ENCODE data around the gene SLC27A4. TPM values are rescaled to one million over a fixed set of nuclear protein-coding genes. Genes with fewer than 3 reads are reported as not detected.

SLC27A4 gene
- total and polyA plus RNA-seq, 10 donors: 8.4 to 15.5 (median 11.6) TPM

DNA sequence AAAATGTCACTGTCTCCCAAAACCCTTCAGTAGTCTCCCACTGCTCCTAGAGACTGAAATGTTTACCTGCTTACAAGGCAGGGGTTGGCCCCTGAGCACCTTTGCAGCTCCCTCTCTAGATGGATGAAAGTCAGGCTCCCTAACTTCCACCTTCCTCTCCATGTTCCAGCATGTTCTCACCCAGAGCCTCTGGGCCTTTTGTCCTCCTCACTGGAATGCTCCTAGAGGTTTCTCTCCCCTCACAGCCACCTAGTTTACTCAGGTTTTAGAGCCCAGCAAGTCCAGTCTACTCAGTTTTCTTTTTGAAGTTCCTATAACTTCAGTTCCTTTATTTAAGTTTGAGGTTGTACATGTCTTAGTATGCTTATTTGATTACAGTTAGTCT lies 30.0 kb downstream of the SLC27A4 start:
- no peak for DNase-seq
- peak overlapping the region; percentile 84 to 94 (median 92) for H3K27ac ChIP-seq
- H3K4me3 ChIP-seq: peak overlapping the region; percentile 85 to 97 (median 88)
- no peaks in the 10 kb centered on the region for H3K9me3 ChIP-seq
- intact Hi-C loops (cut with DNase I; ENCODE audit: low total_unique reads): no loop called here
- peaks cover 17 to 59% (median 38%) of the 10 kb centered on the region in 6 donors for H3K4me1 ChIP-seq
- TF ChIP-seq, protein P1, sequence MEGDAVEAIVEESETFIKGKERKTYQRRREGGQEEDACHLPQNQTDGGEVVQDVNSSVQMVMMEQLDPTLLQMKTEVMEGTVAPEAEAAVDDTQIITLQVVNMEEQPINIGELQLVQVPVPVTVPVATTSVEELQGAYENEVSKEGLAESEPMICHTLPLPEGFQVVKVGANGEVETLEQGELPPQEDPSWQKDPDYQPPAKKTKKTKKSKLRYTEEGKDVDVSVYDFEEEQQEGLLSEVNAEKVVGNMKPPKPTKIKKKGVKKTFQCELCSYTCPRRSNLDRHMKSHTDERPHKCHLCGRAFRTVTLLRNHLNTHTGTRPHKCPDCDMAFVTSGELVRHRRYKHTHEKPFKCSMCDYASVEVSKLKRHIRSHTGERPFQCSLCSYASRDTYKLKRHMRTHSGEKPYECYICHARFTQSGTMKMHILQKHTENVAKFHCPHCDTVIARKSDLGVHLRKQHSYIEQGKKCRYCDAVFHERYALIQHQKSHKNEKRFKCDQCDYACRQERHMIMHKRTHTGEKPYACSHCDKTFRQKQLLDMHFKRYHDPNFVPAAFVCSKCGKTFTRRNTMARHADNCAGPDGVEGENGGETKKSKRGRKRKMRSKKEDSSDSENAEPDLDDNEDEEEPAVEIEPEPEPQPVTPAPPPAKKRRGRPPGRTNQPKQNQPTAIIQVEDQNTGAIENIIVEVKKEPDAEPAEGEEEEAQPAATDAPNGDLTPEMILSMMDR (IDR thresholded peaks at IDR 0.05 in 8 of 11, conservative IDR thresholded peaks at IDR 0.05 in 3 of 11): no peak
- H3K36me3 ChIP-seq: peaks cover 0 to 30% (median 7%) of the 10 kb centered on the region in 6 donors
- no peaks in the 10 kb centered on the region for H3K27me3 ChIP-seq (replicated peaks in 1 of 7)

DNA sequence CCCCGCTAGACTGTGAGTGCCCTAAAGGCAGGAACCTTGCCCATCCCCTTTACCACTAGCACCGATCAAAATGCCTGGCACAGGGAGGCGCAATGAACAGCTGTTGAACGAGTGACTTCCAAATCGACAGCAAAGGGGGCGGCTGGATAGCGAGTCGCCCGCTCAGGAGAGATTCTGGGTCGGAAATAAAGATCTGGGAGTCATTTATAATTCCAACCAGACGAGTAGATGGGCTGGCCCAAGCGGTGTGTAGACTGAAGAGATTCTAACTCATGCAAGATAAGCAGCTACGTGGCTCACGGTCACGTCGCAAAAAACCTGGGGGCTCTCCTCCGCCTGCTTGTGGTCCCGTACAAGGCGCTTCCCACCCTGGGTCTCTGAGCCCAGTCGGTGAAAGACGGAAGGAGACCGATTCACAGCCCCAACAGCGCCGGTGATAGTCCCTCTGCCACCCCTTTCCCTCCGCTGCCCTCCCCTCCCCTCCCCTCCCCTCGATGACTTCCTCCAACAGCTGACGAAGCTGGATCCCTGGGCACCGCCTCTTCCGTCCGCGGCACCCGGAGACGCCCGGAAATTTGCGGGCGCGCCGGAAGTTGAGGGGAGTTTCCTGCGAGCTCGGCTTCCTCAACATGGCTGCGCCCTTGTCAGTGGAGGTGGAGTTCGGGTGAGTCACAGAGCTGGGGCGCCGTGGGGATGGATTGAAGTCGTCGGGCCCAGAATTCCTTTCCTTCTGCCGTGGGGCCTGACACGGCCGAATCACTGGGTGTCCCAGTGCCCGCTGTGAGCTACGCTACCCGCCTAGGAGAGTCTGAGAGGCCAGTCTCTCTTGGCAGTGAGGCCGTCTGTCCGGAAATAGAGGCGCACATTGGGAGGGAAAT lies 30.7 kb downstream of the SLC27A4 start, which contains the start of gene URM1:
Gene URM1, plus strand, starts transcription at position 623 of the 878 bp plus-strand sequence. Its CDS starts 7 bp downstream, at position 630.
- no peaks in the 10 kb centered on the region for H3K9me3 ChIP-seq
- 0% methylated on average over 35 to 55 of the region's 55 CpGs for WGBS, 5 donors
- no peaks in the 10 kb centered on the region for H3K27me3 ChIP-seq (replicated peaks in 1 of 7)
- H3K4me1 ChIP-seq: peaks cover 17 to 63% (median 38%) of the 10 kb centered on the region in 6 donors
- DNase-seq: peak; percentile 99
- H3K4me3 ChIP-seq: peak within 1 kb of the TSS; percentile 85 to 97 (median 88)
- intact Hi-C loops (cut with DNase I; ENCODE audit: low total_unique reads): no loop called here
- peak within 1 kb of the TSS; percentile 84 to 94 (median 92) for H3K27ac ChIP-seq
- H3K36me3 ChIP-seq: peaks cover 0 to 36% (median 10%) of the 10 kb centered on the region in 6 donors
- TF ChIP-seq POLR2A (IDR thresholded peaks at IDR 0.05): peak; percentile 3 to 75 (median 21)
- peak; percentile 92 to 96 (median 93) for TF ChIP-seq POLR2AphosphoS5 (IDR thresholded peaks at IDR 0.05)
- TF ChIP-seq, protein P1 (IDR thresholded peaks at IDR 0.05 in 8 of 11, conservative IDR thresholded peaks at IDR 0.05 in 3 of 11): peak in 1 of 11 experiments; percentile 9

GRCh38 chr9:128371630-128372117 lies 31.3 kb downstream of the SLC27A4 start:
- no peaks in the 10 kb centered on the region for H3K9me3 ChIP-seq
- 0 to 1% (median 0%) methylated on average over 10 of the region's 10 CpGs for WGBS, 5 donors
- peaks cover 0 to 43% (median 10%) of the 10 kb centered on the region in 6 donors for H3K36me3 ChIP-seq
- DNase-seq: no peak
- intact Hi-C loops (cut with DNase I; ENCODE audit: low total_unique reads): no loop called here
- H3K4me1 ChIP-seq: peaks cover 17 to 63% (median 38%) of the 10 kb centered on the region in 6 donors
- H3K27me3 ChIP-seq (replicated peaks in 1 of 7): no peaks in the 10 kb centered on the region
- H3K4me3 ChIP-seq: peak overlapping the region; percentile 85 to 97 (median 88)
- peak overlapping the region; percentile 73 to 94 (median 92) for H3K27ac ChIP-seq
- TF ChIP-seq, protein P1 (IDR thresholded peaks at IDR 0.05 in 8 of 11, conservative IDR thresholded peaks at IDR 0.05 in 3 of 11): no peak
- TF ChIP-seq POLR2AphosphoS5 (IDR thresholded peaks at IDR 0.05) (no peak), POLR2A (IDR thresholded peaks at IDR 0.05) (no peak)

DNA sequence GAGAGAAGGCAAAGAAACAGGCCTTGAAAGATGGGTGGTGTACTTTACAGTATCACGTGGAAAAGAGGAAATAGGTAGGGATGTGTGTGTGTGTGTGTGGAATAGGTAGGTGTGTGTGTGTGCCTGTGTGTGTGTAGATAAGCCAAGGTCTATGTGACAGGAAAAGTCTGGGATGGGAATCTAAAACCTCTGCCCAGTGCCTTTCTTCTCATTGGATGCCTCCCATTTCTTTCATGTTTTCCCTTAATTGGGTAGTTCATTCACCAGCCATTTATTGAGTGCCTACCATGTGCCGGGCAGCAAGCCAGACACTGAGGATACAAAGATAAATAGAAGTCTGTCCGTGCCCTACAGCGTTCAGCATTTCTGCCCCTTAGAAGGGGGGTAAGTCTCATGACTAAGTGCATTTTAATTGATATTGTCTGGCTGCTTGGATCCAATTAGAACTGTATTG lies 31.9 kb downstream of the SLC27A4 start:
- H3K4me1 ChIP-seq: peaks cover 17 to 63% (median 38%) of the 10 kb centered on the region in 6 donors
- peak overlapping the region; percentile 85 to 97 (median 88) for H3K4me3 ChIP-seq
- peak overlapping the region in 6 of 8 donors; percentile 20 to 94 (median 94) for H3K27ac ChIP-seq
- H3K27me3 ChIP-seq (replicated peaks in 1 of 7): no peaks in the 10 kb centered on the region
- 21 to 37% (median 22%) methylated on average over 4 of the region's 4 CpGs for WGBS, 5 donors
- H3K36me3 ChIP-seq: peaks cover 0 to 46% (median 10%) of the 10 kb centered on the region in 6 donors
- no peaks in the 10 kb centered on the region for H3K9me3 ChIP-seq
- no peak for DNase-seq
- TF ChIP-seq POLR2A (IDR thresholded peaks at IDR 0.05) (no peak), POLR2AphosphoS5 (IDR thresholded peaks at IDR 0.05) (peak in 1 of 3 donors; percentile 59)
- intact Hi-C loops (cut with DNase I; ENCODE audit: low total_unique reads): no loop called here

All from spleen (tissue), 11 donors.